GM12878 (cell line): ENCODE results near the gene UBE3C. TPM values are rescaled to one million over a fixed set of nuclear protein-coding genes. Genes with fewer than 3 reads are reported as not detected.
A peak's percentile ranks its signal among the peaks of the same experiment; 100 is the strongest.

Source experiments
- BMI1 ChIP-seq: fragments of 450-650 bp; IDR thresholded peaks from 2 replicates; pipeline ENCODE4 v1.6.1; 2016; ENCODE audit warnings: mild to moderate bottlenecking, moderate library complexity, borderline replicate concordance
- CBX3 ChIP-seq: fragments of 200-600 bp; sonication (generic); IDR thresholded peaks from 2 replicates; pipeline ENCODE4 v1.6.1; 2016; ENCODE audit warnings: low read depth, borderline replicate concordance
- E2F8 ChIP-seq: fragments of 450-650 bp; IDR thresholded peaks from 2 replicates; pipeline ENCODE4 v1.6.1; 2018; ENCODE audit warnings: mild to moderate bottlenecking, low read depth, moderate library complexity; ENCODE audit not compliant: partially characterized antibody
- EZH2 ChIP-seq: IDR thresholded peaks from 2 replicates; pipeline ENCODE4 v1.6.1; 2012; ENCODE audit warnings: low read depth, mild to moderate bottlenecking, control low read depth, inconsistent platforms, low read length, borderline replicate concordance; ENCODE audit not compliant: control insufficient read depth
- HDAC2 ChIP-seq: fragments of 200-600 bp; sonication (generic); IDR thresholded peaks from 2 replicates; pipeline ENCODE4 v1.6.1; 2017
- LARP7 ChIP-seq: fragments of 450-650 bp; IDR thresholded peaks from 2 replicates; pipeline ENCODE4 v1.6.1; 2017; ENCODE audit warnings: mild to moderate bottlenecking
- RBBP5 ChIP-seq: fragments of 200-600 bp; sonication (generic); conservative IDR thresholded peaks from 2 replicates; pipeline ENCODE4 v1.6.1; 2016
- TCF7 ChIP-seq: IDR thresholded peaks from 2 replicates; pipeline ENCODE4 v1.6.1; 2014; ENCODE audit warnings: antibody characterized with exemption, borderline replicate concordance
- ZNF592 ChIP-seq: fragments of 450-650 bp; IDR thresholded peaks from 2 replicates; pipeline ENCODE4 v1.6.1; 2017; ENCODE audit warnings: mild to moderate bottlenecking, moderate library complexity
- polyA plus RNA-seq, 11 experiments: library from polyadenylated mRNA; depleted of rRNA in 4 of 11; unstranded in 6 of 11; stranded (reverse) in 5 of 11; fragments of >200 nt; fragmentation: Nextera tagmentation in 4 of 11; fragmentation: Illumina TruSeq in 1 of 11; extraction: Ambion mirVana in 4 of 11; extraction: Trizol in 1 of 11; gene quantifications; 1 replicate in 1 of 11; 2 replicates in 10 of 11; pipeline versions ENCODE4 v1.2.1 to v1.2.3, GENCODE V29; 2011 to 2016; ENCODE audit warnings: inconsistent platforms in 2 of 11, missing spikeins in 2 of 11, low read depth in 1 of 11
- total RNA-seq, 4 experiments: library from RNA; depleted of rRNA in 3 of 4; stranded (reverse); fragments of >200 nt in 3 of 4; fragmentation: Illumina TruSeq in 1 of 4; extraction: Trizol in 1 of 4; gene quantifications; 2 replicates each; pipeline versions ENCODE4 v1.2.1 to v1.2.3, GENCODE V29; 2013 to 2021
- TF ChIP-seq, protein P1 (sequence below), 3 experiments: IDR thresholded peaks in 2 of 3; conservative IDR thresholded peaks in 1 of 3; 2 replicates each; pipeline ENCODE4 v1.5.1; 2011; ENCODE audit warnings: low read depth in 3 of 3, low read length in 3 of 3, mild to moderate bottlenecking in 3 of 3, control low read depth in 2 of 3, moderate library complexity in 2 of 3, inconsistent platforms in 1 of 3, mixed read lengths in 1 of 3; ENCODE audit not compliant: control insufficient read depth in 2 of 3, insufficient read depth in 1 of 3; ENCODE audit errors: extremely low read depth in 1 of 3
- TF ChIP-seq, protein P2 (sequence below): fragments of 150-350 bp; IDR thresholded peaks from 2 replicates; pipeline ENCODE4 v1.6.1; 2016; ENCODE audit warnings: low read depth, low read length
- TF ChIP-seq, protein P3 (sequence below): fragments of 450-650 bp; formaldehyde crosslinking; IDR thresholded peaks from 2 replicates; pipeline ENCODE4 v1.4.0; 2020; ENCODE audit warnings: mild to moderate bottlenecking, moderate library complexity

UBE3C gene
- total and polyA plus RNA-seq, 10 of the 15 experiments (the other 5 are each of a cell fraction or from before 2014, with no cell fraction given): 7.9 to 65.9 (median 45.2) TPM

DNA sequence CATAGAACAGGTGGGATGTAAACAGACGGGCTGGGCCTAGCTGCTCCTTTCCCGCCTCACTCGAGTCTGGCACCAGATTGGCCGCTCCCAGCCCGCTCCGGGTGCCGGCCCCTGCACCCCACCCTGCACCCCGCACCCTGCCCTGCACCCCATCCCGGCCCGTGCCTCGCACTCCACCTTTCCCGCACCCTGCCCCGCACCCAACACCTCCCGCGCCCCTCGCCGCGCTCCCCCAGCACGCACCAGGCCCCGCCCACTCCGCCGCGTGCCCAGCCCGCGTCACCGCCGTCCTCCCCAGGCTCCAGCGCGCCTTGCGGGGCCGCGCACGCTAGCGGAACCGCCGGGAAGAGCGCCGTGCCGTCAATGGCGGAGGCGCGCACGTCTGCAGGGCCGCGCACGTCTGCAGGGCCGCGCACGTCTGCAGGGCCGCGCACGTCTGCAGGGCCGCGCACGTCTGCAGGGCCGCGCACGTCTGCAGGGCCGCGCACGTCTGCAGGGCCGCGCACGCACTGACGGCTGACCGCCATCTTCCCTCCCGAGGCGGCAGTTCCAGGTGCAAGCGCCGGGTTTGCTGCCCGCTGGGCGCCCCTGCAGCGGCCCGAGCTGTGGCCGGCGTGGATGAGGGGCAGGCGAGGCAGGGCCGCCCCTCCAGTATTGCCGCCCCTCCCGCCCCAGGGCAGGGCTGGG, at the start of gene UBE3C (continued):
- TF ChIP-seq, protein P1, sequence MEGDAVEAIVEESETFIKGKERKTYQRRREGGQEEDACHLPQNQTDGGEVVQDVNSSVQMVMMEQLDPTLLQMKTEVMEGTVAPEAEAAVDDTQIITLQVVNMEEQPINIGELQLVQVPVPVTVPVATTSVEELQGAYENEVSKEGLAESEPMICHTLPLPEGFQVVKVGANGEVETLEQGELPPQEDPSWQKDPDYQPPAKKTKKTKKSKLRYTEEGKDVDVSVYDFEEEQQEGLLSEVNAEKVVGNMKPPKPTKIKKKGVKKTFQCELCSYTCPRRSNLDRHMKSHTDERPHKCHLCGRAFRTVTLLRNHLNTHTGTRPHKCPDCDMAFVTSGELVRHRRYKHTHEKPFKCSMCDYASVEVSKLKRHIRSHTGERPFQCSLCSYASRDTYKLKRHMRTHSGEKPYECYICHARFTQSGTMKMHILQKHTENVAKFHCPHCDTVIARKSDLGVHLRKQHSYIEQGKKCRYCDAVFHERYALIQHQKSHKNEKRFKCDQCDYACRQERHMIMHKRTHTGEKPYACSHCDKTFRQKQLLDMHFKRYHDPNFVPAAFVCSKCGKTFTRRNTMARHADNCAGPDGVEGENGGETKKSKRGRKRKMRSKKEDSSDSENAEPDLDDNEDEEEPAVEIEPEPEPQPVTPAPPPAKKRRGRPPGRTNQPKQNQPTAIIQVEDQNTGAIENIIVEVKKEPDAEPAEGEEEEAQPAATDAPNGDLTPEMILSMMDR (IDR thresholded peaks at IDR 0.05 in 2 of 3, conservative IDR thresholded peaks at IDR 0.05 in 1 of 3; ENCODE audit: control insufficient read depth in 2 of 3, extremely low read depth in 1 of 3, insufficient read depth in 1 of 3, low read depth in 3 of 3, low read length in 3 of 3): no peak
- TF ChIP-seq RBBP5 (no peak), E2F8 (no peak), LARP7 (peak; percentile 82), TCF7 (no peak), EZH2 (no peak), HDAC2 (no peak), CBX3 (no peak), BMI1 (no peak), ZNF592 (no peak)
- TF ChIP-seq, protein P2, sequence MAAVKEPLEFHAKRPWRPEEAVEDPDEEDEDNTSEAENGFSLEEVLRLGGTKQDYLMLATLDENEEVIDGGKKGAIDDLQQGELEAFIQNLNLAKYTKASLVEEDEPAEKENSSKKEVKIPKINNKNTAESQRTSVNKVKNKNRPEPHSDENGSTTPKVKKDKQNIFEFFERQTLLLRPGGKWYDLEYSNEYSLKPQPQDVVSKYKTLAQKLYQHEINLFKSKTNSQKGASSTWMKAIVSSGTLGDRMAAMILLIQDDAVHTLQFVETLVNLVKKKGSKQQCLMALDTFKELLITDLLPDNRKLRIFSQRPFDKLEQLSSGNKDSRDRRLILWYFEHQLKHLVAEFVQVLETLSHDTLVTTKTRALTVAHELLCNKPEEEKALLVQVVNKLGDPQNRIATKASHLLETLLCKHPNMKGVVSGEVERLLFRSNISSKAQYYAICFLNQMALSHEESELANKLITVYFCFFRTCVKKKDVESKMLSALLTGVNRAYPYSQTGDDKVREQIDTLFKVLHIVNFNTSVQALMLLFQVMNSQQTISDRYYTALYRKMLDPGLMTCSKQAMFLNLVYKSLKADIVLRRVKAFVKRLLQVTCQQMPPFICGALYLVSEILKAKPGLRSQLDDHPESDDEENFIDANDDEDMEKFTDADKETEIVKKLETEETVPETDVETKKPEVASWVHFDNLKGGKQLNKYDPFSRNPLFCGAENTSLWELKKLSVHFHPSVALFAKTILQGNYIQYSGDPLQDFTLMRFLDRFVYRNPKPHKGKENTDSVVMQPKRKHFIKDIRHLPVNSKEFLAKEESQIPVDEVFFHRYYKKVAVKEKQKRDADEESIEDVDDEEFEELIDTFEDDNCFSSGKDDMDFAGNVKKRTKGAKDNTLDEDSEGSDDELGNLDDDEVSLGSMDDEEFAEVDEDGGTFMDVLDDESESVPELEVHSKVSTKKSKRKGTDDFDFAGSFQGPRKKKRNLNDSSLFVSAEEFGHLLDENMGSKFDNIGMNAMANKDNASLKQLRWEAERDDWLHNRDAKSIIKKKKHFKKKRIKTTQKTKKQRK: no peak
- TF ChIP-seq, protein P3, sequence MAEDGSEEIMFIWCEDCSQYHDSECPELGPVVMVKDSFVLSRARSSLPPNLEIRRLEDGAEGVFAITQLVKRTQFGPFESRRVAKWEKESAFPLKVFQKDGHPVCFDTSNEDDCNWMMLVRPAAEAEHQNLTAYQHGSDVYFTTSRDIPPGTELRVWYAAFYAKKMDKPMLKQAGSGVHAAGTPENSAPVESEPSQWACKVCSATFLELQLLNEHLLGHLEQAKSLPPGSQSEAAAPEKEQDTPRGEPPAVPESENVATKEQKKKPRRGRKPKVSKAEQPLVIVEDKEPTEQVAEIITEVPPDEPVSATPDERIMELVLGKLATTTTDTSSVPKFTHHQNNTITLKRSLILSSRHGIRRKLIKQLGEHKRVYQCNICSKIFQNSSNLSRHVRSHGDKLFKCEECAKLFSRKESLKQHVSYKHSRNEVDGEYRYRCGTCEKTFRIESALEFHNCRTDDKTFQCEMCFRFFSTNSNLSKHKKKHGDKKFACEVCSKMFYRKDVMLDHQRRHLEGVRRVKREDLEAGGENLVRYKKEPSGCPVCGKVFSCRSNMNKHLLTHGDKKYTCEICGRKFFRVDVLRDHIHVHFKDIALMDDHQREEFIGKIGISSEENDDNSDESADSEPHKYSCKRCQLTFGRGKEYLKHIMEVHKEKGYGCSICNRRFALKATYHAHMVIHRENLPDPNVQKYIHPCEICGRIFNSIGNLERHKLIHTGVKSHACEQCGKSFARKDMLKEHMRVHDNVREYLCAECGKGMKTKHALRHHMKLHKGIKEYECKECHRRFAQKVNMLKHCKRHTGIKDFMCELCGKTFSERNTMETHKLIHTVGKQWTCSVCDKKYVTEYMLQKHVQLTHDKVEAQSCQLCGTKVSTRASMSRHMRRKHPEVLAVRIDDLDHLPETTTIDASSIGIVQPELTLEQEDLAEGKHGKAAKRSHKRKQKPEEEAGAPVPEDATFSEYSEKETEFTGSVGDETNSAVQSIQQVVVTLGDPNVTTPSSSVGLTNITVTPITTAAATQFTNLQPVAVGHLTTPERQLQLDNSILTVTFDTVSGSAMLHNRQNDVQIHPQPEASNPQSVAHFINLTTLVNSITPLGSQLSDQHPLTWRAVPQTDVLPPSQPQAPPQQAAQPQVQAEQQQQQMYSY: no peak
